HG03039 (cell line): ENCODE measurements around the gene RAB40C.

Experiments used
- ATAC-seq: cut with Tn5 transposase; IDR thresholded peaks from one replicate; pipeline ENCODE4 v1.9.1; 2021; ENCODE audit warnings: mild to moderate bottlenecking, moderate library complexity; ENCODE audit not compliant: unreplicated experiment

Gene RAB40C

DNA sequence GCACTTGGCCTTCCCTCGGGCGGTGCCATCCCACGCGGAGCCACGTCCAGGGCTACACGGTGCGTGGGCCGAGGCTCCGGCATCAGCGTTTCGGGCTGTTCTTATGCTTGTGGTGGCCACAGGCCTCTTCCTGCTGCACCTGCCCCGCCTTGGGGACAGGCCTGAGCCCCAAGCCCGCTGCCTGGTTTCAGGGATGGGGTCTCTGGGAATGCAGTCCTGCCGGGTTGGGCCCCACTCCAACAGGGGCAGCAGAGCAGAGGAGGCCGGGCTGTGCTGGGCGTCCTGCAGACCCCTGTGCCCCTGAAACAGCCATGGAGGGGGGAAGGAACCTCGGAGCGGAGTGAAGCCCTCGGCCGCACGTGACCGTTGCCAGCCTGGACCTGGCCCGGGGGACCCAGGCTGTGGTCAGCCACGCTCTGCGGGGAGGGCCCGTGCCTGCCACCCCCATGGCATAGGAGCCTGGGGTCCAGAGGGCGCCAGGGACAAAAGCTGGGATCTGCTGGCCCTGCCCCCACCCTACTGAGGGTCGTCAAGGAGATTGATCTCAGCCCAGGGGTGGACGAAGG lies 40.5 kb downstream of the RAB40C start:
- ATAC-seq = no peak

DNA sequence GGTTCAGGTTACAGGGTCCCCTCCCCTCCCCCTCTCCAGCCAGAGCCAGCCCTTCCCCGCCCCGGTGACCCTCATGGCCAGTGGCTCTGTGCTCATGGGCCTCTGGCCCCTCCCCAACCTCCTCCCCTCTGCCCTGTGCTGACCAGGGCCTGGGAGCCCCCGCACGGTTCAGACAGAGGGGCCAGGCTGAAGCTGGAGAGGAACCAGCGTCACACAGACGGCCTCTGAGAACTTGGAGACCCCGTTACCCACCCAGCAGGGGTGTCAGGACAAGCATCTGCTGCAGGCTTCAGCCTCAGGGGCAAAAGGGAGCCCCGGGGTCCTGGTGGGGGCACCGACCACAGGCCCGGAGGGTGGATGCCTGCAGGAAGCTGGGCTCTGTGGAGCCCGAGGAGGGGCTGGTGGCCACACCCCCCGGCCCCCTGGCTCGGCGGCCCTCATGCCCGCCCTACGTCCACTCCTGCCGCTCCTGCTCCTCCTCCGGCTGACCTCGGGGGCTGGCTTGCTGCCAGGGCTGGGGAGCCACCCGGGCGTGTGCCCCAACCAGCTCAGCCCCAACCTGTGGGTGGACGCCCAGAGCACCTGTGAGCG lies 41.0 kb downstream of the RAB40C start, which contains the start of gene WFIKKN1:
TSS of gene WFIKKN1 (plus strand) at position 171 of the 591 bp plus-strand sequence. CDS start at position 440, 269 bp downstream.
- no peak for ATAC-seq

DNA sequence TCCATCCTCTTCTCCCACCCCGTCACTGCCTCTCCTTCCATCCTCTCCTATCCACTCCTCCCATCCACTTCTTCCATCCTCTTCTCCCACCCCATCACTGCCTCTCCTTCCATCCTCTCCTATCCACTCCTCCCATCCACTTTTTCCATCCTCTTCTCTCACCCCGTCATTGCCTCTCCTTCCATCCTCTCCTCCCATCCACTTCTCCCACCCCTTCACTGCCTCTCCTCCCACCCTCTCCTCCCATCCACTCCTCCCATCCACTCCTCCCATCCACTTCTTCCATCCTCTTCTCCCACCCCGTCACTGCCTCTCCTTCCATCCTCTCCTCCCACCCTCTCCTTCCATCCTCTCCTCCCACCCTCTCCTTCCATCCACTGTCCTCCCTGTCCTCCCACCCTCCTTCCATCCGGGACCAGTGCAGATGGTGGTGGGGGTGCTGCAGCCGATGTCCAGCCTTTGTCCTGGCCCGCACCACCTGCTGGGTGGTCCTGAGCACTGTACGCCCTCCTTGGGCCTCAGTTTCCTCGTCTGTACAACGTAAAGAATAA lies 42.0 kb downstream of the RAB40C start:
- no peak for ATAC-seq

DNA sequence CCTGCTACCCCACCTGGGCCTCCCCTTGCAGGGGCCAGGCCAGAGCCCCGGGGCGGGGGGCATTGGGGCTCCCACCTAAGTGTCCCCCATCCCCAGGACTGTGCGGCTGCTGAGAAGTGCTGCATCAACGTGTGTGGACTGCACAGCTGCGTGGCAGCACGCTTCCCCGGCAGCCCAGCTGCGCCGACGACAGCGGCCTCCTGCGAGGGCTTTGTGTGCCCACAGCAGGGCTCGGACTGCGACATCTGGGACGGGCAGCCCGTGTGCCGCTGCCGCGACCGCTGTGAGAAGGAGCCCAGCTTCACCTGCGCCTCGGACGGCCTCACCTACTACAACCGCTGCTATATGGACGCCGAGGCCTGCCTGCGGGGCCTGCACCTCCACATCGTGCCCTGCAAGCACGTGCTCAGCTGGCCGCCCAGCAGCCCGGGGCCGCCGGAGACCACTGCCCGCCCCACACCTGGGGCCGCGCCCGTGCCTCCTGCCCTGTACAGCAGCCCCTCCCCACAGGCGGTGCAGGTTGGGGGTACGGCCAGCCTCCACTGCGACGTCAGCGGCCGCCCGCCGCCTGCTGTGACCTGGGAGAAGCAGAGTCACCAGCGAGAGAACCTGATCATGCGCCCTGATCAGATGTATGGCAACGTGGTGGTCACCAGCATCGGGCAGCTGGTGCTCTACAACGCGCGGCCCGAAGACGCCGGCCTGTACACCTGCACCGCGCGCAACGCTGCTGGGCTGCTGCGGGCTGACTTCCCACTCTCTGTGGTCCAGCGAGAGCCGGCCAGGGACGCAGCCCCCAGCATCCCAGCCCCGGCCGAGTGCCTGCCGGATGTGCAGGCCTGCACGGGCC lies 42.8 kb downstream of the RAB40C start:
- no peak for ATAC-seq

DNA sequence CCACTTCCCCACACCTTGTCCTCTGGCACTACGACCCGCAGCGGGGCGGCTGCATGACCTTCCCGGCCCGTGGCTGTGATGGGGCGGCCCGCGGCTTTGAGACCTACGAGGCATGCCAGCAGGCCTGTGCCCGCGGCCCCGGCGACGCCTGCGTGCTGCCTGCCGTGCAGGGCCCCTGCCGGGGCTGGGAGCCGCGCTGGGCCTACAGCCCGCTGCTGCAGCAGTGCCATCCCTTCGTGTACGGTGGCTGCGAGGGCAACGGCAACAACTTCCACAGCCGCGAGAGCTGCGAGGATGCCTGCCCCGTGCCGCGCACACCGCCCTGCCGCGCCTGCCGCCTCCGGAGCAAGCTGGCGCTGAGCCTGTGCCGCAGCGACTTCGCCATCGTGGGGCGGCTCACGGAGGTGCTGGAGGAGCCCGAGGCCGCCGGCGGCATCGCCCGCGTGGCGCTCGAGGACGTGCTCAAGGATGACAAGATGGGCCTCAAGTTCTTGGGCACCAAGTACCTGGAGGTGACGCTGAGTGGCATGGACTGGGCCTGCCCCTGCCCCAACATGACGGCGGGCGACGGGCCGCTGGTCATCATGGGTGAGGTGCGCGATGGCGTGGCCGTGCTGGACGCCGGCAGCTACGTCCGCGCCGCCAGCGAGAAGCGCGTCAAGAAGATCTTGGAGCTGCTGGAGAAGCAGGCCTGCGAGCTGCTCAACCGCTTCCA lies 43.6 kb downstream of the RAB40C start:
- ATAC-seq = no peak

DNA sequence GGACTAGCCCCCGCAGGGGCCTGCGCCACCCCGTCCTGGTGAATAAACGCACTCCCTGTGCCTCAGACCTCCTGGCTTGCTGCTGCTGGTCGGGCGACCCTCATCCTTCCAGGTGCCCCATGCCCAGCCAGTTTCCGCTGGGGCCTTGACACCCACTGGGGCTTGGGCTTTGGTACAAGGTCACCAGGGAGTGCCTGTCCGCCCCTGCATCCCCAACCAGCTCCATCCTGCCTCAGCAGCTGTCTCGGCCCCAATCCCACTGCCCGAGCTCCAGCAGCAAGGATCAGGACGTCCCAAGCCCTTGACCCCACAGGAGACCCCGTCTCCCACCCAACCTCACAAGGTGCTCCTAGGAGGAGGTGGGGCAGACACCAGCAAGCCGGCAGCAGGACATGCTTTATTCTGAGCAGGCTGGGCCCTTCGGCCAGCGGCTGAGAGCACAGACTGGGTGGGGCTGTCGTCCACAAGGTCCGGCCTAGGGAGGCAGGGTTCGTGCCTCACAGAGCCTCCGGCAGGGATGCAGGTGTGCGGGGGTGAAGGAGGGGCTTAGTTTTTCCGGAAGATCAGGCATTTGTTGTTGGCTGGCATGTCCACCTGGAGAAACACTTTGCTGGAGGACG lies 44.3 kb downstream of the RAB40C start:
- no peak for ATAC-seq

DNA sequence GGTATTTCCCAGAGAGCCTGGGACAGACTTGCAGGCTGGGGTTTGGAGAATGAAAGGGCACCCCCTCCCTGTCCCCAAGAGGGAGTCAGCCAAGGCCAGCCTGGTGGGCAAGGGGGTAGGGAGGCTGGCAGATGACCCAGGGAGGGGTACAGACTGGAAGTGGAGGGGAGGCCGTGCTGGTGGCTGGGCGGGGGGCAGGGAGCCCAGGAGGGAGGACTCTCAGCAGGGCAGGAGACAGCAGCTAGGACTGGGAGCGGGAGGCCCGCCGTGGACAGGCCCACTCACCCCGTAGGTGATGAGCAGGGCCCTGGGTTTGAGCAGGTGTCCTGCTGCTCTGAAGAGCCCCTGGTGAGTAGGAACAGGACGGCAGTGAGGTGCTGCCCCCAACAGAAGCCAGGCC lies 45.1 kb downstream of the RAB40C start:
- no peak for ATAC-seq

DNA sequence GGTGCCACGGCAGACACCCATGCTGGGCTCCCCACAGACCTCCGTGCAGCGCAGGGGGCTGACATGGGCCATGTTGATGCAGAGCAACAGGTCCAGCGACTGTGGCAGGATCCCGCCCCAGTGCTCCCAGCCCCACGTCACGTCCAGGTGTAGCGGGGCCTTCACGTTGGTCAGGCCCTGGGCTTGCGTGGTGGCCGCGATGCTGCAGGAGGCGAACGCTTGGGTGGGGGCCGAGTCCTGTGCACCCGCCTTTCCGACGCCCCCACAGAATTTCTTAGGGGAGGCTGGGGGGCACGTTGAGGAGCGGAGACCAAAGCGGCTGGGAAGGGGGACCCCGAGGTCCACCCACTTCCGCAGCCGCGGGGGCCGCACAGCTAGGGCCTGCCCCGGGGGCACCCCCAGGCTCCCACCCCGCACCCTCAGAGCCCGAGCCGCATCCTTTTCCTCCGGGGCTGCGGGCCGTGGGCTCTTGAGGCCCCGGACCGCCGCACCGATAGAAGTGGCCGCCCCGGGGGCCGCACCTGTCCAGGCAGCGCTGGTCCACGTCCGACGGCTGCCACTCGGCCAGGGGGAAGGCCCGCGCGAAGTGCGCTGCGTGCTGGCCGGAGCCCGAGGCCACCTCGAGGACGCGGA lies 45.8 kb downstream of the RAB40C start:
- no peak for ATAC-seq

DNA sequence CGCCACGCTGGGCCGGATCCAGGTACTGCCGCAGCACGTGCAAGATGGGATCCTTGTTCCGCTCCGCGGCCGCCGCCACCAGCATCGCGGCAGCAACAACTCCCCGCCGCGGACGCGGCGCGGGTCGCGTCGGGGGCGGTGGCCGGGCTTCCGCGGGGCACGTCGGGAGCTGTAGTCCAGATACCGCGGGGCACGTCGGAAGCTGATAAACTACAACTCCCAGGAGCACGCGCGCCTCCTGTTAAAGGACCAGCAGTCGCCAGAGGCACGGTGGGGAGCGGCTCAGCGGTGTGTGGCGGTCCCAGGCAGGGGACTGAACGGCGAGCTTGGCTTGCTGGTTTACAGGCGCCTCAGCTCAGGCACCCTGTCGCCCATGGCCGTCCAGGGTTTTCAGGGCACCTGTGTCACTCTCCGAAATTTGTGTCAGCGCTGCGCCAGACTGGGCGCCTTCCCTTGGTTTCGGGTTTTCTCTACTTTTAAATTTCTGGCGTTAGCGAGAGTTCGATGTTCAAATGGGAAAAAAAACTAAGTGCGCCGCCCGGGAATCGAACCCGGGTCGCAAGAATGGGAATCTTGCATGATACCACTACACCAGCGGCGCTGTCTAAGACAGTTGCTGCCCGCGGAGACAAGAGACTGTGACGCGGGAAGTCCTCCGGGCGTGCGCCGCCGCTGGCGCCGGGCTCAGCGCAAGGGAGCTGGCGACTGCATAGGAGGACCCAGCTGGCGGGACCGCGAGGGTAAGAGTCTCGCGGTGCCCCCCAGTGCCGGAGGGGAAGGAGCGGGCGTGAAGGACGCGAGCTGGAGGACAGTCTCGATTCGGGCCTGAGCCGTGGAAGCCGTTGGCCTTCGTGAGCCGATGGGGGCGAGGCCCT lies 46.6 kb downstream of the RAB40C start, which contains the start of gene METTL26:
TSS of gene METTL26 (minus strand) at position 100 of the 875 bp plus-strand sequence. CDS start at position 85, 15 bp downstream.
- ATAC-seq = peak; percentile 52

DNA sequence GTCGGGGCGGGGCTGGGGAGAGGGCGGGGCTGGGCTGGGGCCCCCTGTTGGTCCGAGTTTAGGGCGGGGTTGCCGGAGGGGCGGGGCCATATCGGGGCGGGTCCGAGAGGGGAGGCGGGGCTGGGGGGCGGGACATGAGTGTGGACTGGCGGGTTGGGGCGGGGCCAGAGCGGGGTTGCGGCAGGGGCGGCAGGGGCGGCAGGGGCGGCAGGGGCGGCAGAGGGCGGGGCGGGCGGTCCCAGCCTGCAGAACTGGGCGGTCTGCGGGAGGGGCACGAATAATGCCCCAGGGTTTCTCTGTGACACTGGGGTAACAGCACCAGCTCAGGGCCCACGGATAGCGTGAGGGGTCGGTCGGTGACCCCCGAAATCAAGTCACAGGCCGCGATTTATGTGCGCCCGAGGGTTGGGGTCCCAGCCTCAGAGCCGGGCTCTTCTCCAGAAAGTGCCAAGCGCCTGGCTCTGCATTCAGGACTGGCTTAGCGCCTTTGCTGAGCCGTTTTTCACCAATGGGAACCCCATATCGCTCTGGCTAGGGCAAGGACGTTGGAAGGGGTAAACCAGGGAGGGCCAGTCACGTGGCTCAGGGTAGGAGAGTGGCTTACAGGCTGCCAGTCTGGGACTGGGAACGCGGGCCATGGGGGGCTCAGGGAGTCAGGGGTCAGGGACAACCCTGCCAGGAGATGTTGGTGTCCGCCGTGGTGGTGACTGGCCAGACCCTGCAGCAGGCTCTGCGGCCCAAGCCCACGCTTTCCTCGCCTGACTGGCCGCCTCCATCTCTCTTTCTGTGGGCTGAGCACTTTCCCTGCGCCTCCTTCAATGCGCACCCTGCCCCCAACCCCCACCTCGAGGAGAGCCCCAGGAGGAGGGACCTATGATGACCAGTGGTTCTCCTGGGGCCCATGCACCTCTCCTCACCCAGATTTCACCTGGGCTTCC lies 47.5 kb downstream of the RAB40C start:
- ATAC-seq = no peak

DNA sequence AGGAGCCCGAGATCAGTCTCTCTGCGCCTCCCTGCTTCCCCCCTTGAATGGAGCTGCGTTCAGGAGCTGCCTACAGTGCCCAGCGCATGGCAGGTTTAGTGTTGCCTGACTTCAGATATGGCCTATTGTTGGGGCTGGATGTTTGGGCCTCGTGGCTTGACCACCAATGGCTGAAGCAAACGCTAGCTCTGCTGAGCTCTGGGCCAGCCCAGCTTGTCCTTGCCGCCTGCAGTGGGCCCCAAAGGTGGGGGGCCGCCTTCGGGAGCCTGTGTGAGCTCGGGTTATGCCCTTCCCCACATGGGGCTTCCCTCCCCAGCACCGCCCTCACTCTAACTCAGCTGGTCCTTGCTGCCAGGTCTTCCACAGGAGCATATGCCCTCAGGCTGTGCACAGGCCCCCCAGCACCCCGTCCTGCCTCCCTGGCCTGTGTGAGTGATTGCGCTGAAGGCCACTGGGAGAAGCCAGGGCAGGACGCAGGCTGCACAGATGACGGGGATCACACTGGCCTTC lies 48.2 kb downstream of the RAB40C start:
- ATAC-seq = no peak

DNA sequence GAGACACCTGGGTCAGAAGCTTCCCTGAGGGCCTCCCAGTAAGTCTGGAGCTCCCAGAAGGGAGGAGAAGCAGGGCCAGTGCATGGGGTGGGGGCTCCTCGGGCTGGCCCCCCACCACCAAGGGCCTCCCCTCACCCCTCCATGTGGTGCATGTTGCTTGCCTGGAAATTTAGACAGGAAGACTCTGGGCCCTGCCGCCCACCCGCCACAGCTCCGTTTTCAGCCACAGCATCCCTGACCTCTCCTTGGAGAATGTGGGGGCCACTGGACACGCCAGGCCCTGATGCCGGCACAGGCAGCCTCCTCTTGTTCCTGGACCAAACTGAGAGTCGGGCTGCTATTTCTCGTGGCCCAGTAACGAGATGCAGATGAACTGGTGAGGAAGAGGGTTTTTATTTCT lies 49.0 kb downstream of the RAB40C start:
- no peak for ATAC-seq

DNA sequence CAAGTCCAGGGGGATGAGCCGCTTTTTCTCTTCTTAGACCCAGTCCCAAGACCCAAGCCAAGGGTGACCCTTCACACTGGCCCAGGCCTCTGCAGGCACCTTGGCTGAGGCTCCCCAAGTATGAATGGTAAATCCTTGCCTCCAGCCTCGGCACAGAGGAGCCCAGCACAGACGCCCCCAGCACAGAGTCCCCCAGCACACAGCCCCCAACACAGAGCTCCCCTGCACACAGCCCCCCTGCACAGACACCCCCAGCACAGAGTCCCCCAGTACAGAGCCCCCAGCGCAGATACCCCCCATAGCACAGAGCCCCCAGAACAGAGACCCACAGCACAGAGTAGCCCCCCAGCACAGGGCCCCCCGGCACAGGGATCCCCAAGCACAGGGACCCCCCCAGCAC lies 50.7 kb downstream of the RAB40C start:
- ATAC-seq = no peak

DNA sequence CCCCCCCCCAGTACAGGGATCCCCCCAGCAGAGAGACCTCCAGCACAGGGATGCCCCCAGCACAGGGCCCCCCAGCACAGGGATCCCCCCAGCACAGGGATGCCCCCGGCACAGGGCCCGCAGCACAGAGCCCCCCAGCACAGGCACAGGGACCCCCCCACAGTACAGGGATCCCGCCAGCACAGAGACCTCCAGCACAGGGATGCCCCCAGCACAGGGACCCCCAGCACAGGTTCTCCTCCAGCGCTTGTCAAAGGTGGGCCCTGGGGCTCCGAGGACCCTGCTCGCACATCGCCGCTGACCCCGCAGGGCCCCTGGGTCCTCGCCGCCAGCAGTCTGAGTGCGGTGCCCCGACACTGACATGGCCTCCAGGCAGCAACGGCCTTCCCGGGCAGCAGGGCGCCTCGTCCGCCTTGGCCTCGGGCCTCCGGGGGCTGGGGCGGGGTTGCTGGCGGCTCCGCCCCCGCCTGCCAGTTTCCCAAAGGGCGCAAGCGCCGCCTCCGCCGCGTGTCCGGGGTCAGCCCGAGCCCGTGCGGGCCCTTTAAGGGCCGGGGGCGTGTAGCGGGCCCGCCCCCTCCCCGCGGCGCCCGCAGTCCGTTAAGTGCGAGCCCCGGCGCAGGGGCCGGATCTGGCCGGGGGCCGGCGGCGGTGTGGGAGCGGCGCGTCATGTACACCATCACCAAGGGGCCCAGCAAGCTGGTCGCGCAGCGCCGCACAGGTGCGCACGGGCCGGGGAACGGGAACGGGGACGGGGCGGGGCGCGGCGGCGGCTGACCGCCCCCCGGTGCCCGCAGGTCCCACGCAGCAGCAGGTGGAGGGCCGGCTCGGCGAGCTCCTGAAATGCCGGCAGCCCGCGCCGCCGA lies 51.7 kb downstream of the RAB40C start, which contains the start of gene MCRIP2:
TSS of gene MCRIP2 (plus strand) at position 503 of the 863 bp plus-strand sequence. CDS start at position 667, 164 bp downstream.
- ATAC-seq = peak; percentile 36

DNA sequence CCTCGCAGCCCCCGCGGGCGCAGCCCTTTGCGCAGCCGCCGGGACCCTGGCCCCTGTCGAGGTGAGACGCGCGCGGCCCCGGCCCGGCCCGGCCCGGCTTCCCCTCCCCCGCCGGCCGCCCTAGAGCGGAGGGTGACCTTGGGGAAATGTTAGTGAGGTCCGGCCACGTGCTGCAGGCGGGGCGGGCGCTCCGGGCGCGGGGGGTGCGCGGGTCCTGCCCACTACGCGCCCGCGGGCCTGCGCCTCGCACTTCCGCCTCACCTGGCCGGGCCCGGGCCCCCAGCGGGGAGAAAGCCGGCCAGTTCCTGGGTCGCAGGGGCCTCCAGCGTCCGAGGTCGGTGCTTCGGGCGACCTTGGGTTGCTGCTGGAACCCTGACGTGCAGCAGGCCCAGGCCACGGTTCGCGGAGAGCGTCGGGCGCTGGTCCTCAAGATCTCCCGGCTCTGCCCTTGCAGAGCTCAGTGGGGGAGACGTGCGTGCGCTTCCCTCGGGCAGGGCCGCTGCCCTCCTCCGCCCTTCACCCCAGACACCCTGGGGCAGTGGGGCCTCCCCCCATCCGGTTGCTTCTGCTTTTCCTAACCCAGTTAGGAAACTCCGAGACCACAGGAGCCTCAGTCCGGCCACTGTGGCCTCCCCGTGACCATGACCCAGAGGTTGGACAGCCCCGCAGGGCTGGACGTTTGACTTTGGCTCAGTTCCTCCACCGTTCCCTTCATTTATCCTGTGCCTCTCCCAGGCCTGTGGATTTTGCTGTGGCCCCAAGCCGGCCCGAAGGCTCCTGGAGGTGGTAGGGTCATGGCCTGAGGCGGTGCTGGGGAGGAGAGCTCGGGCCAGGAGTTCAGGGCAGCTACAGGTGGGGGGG lies 52.6 kb downstream of the RAB40C start:
- ATAC-seq = peak; percentile 22

DNA sequence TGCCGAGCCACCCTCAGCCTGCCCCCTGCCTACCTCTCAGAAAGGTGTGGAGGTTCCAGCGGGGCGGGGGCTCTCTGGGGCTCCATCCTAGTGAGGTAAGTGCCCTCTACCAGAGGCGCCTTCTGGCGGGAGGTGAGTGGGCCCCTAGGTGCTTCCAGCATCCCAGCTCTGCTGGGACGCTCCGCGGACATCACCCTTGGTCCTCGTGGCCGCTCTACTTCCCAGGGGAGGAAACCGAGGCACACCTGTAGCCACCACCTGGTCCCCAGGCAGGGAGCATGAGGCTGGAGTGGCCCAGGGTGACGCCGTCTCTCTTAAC lies 53.1 kb downstream of the RAB40C start:
- no peak for ATAC-seq
